Measurements from ENCODE around the gene ZNF12. TPM values are rescaled to one million over a fixed set of nuclear protein-coding genes. Genes with fewer than 3 reads are reported as not detected.

The ZNF12 gene
- total and polyA plus RNA-seq, 10 of the 15 experiments (the other 5 are each of a cell fraction or from before 2014, with no cell fraction given) = 6.7 to 38.1 (median 14.4) TPM

- TF ChIP-seq USF2 (IDR thresholded peaks at IDR 0.05; ENCODE audit: borderline replicate concordance, low read depth, low read length) = no peak
- TF ChIP-seq MEF2A (IDR thresholded peaks at IDR 0.05; ENCODE audit: insufficient read depth, low read depth, low read length) = no peak
- TF ChIP-seq CREM (IDR thresholded peaks at IDR 0.05; ENCODE audit: low read depth) = no peak
- TF ChIP-seq BCL3 (IDR thresholded peaks at IDR 0.05; ENCODE audit: borderline replicate concordance, insufficient read depth, low read depth, low read length, poor library complexity, severe bottlenecking) = no peak
- no peak for TF ChIP-seq ATF3 (IDR thresholded peaks at IDR 0.05; ENCODE audit: borderline replicate concordance, extremely low read depth, low read depth, low read length)
- TF ChIP-seq USF1 (IDR thresholded peaks at IDR 0.05; ENCODE audit: borderline replicate concordance, extremely low read length, insufficient read depth, low read depth, low read length) = no peak
- no peak for TF ChIP-seq CHD1 (IDR thresholded peaks at IDR 0.05; ENCODE audit: low read depth, low read length)
Measured at GRCh38 chr7:6642239-6642839, 64.4 kb downstream of the ZNF12 start (continued).

Data from GM12878 (cell line).